Stimulated activated CD4-positive, alpha-beta T cell treated with anti-CD3 and anti-CD28 coated beads, Interleukin-4, amount 100 ng/mL, for 1 hour (primary cell): ENCODE data around the gene MRPL21.

Experiments
- DNase-seq: peaks from one replicate; pipeline ENCODE4 v3.0.0-alpha.2; 2020

The MRPL21 gene

GRCh38 chr11:68934666-68935065 is 31.0 kb upstream of the MRPL21 start:
- DNase-seq, result no peak

GRCh38 chr11:68934321-68934645 is 30.7 kb upstream of the MRPL21 start:
- DNase-seq, result no peak

GRCh38 chr11:68933605-68934320 is 30.1 kb upstream of the MRPL21 start:
- DNase-seq, result no peak

GRCh38 chr11:68932933-68933577 is 29.4 kb upstream of the MRPL21 start:
- no peak for DNase-seq

- no peak for DNase-seq
Measured at GRCh38 chr11:68932358-68932757, 28.7 kb upstream of the MRPL21 start.

- DNase-seq, result no peak
Measured at GRCh38 chr11:68931911-68932310, 28.3 kb upstream of the MRPL21 start.

GRCh38 chr11:68930991-68931855 is 27.6 kb upstream of the MRPL21 start:
- no peak for DNase-seq

- no peak for DNase-seq
Measured at GRCh38 chr11:68929706-68930570, 26.3 kb upstream of the MRPL21 start.

GRCh38 chr11:68929135-68929534 is 25.5 kb upstream of the MRPL21 start:
- no peak for DNase-seq

GRCh38 chr11:68928136-68928880 is 24.7 kb upstream of the MRPL21 start:
- no peak for DNase-seq

- DNase-seq, result no peak
Measured at GRCh38 chr11:68927280-68928135, 23.9 kb upstream of the MRPL21 start.

- no peak for DNase-seq
Measured at GRCh38 chr11:68925611-68926010, 22.0 kb upstream of the MRPL21 start.

GRCh38 chr11:68924073-68924925 is 20.7 kb upstream of the MRPL21 start:
- DNase-seq, result no peak

- DNase-seq, result no peak
Measured at GRCh38 chr11:68923614-68924013, 20.0 kb upstream of the MRPL21 start.

GRCh38 chr11:68916439-68916838 is 12.8 kb upstream of the MRPL21 start:
- no peak for DNase-seq

GRCh38 chr11:68914761-68915160 is 11.1 kb upstream of the MRPL21 start:
- DNase-seq, result no peak

- no peak for DNase-seq
Measured at GRCh38 chr11:68913188-68913587, 9.6 kb upstream of the MRPL21 start.

- no peak for DNase-seq
Measured at GRCh38 chr11:68912254-68912653, 8.6 kb upstream of the MRPL21 start.

GRCh38 chr11:68911731-68912130 is 8.1 kb upstream of the MRPL21 start:
- no peak for DNase-seq

- DNase-seq, result no peak
Measured at GRCh38 chr11:68910965-68911364, 7.3 kb upstream of the MRPL21 start.
